Caco-2 (cell line): Measurements from ENCODE around the gene FTCDNL1. TPM values are rescaled to one million over a fixed set of nuclear protein-coding genes. Genes with fewer than 3 reads are reported as not detected.

Experiments used
- BruUV-seq: library from RNA; stranded (reverse); fragments of 400-500 nt; replicated peaks from 2 replicates; lab custom pipeline; 2021; lab: Mats Ljungman, UMichigan
- CTCF ChIA-PET: fragments of 300-600 bp; sonication (Branson Sonifier 250); formaldehyde crosslinking; loops from one replicate; lab custom pipeline; 2022; ENCODE audit warnings: antibody characterized with exemption; lab: Charles Lee
- POLR2A ChIA-PET: fragments of 300-600 bp; sonication (Branson Sonifier 250); formaldehyde crosslinking; loops from one replicate; lab custom pipeline; 2022; ENCODE audit warnings: antibody characterized with exemption; lab: Charles Lee
- DNase-seq, 2 experiments: peaks; one replicate each; pipeline versions ENCODE4 v3.0.0 to v3.0.0-alpha.2; 2020 to 2022
- H3K27me3 ChIP-seq: replicated peaks from 2 replicates; pipeline ENCODE4 v1.6.0; 2011; ENCODE audit warnings: low read length; ENCODE audit not compliant: control insufficient read depth, insufficient read depth
- H3K36me3 ChIP-seq: 2 replicates; pipeline ENCODE4 v1.5.1; 2011; ENCODE audit warnings: low read length; ENCODE audit not compliant: control insufficient read depth, insufficient read depth
- H3K4me1 ChIP-seq: fragments of 250-450 bp; sonication (Bioruptor Pico); 2 replicates; pipeline ENCODE4 v1.5.1; 2020; ENCODE audit warnings: mild to moderate bottlenecking
- H3K4me3 ChIP-seq: 2 replicates; pipeline ENCODE4 v1.5.1; 2011; ENCODE audit warnings: low read depth, mild to moderate bottlenecking, control low read depth, low read length
- H3K9me3 ChIP-seq: fragments of 250-450 bp; sonication (Bioruptor Pico); 2 replicates; pipeline ENCODE4 v1.5.1; 2020; ENCODE audit warnings: mild to moderate bottlenecking, moderate library complexity
- H3K27ac Mint-ChIP-seq: one replicate; pipeline ENCODE4 v1.8.0; 2022; ENCODE audit warnings: mixed read lengths; ENCODE audit not compliant: unreplicated experiment
- H3K27me3 Mint-ChIP-seq: one replicate; pipeline ENCODE4 v1.8.0; 2022; ENCODE audit warnings: mixed read lengths; ENCODE audit not compliant: insufficient read depth, unreplicated experiment
- H3K36me3 Mint-ChIP-seq: one replicate; pipeline ENCODE4 v1.8.0; 2022; ENCODE audit warnings: mild to moderate bottlenecking, mixed read lengths; ENCODE audit not compliant: insufficient read depth, unreplicated experiment
- H3K4me1 Mint-ChIP-seq: one replicate; pipeline ENCODE4 v1.8.0; 2022; ENCODE audit warnings: low read depth, mixed read lengths; ENCODE audit not compliant: unreplicated experiment
- H3K4me3 Mint-ChIP-seq: one replicate; pipeline ENCODE4 v1.8.0; 2022; ENCODE audit warnings: mild to moderate bottlenecking, moderate library complexity, mixed read lengths; ENCODE audit not compliant: unreplicated experiment
- H3K9me3 Mint-ChIP-seq: one replicate; pipeline ENCODE4 v1.8.0; 2022; ENCODE audit warnings: mixed read lengths; ENCODE audit not compliant: unreplicated experiment
- CTCF ChIP-seq, 2 experiments: fragments of 200-600 bp in 1 of 2; IDR thresholded peaks; 1 replicate in 1 of 2; 2 replicates in 1 of 2; pipeline versions ENCODE4 v1.5.1 to v1.8.0; 2011 to 2022; ENCODE audit warnings: antibody characterized with exemption in 1 of 2, control low read depth in 1 of 2, inconsistent platforms in 1 of 2, low read depth in 1 of 2, low read length in 1 of 2, mild to moderate bottlenecking in 1 of 2, moderate library complexity in 1 of 2; ENCODE audit not compliant: insufficient read depth in 1 of 2, severe bottlenecking in 1 of 2, unreplicated experiment in 1 of 2
- intact Hi-C: fragments of 100-400 bp; cut with micrococcal nuclease; formaldehyde crosslinking; loops from one replicate; pipeline ENCODE4 v1.10.0; 2022; ENCODE audit not compliant: unreplicated experiment
- total RNA-seq: library from RNA; stranded (reverse); gene quantifications from 2 replicates; pipeline ENCODE4 v1.2.3, GENCODE V29; 2022

Gene FTCDNL1
- total RNA-seq, 1 experiment from 2014 or later, result 0.68 TPM

GRCh38 chr2:199757233-199757870 is 93.6 kb downstream of the FTCDNL1 start:
- H3K4me1 Mint-ChIP-seq, result no peaks in the 10 kb centered on the region
- intact Hi-C loops, result no loop called here
- ChIA-PET POLR2A (no interaction called here), CTCF (no interaction called here)
- H3K9me3 ChIP-seq, result no peaks in the 10 kb centered on the region
- no TSS peak for BruUV-seq
- no peaks in the 10 kb centered on the region for H3K9me3 Mint-ChIP-seq
- H3K4me1 ChIP-seq, result no peaks in the 10 kb centered on the region
- H3K4me3 Mint-ChIP-seq, result no peak overlapping the region
- H3K27me3 Mint-ChIP-seq, result peaks cover 7% of the 10 kb centered on the region
- no peak overlapping the region for H3K27ac Mint-ChIP-seq
- no peak for DNase-seq
- no peaks in the 10 kb centered on the region for H3K36me3 ChIP-seq
- H3K36me3 Mint-ChIP-seq, result no peaks in the 10 kb centered on the region
- H3K27me3 ChIP-seq, result no peaks in the 10 kb centered on the region
- TF ChIP-seq CTCF (IDR thresholded peaks at IDR 0.05; ENCODE audit: insufficient read depth in 1 of 2, low read depth in 1 of 2, low read length in 1 of 2, severe bottlenecking in 1 of 2, unreplicated experiment in 1 of 2), result no peak
- no peak overlapping the region for H3K4me3 ChIP-seq

DNA sequence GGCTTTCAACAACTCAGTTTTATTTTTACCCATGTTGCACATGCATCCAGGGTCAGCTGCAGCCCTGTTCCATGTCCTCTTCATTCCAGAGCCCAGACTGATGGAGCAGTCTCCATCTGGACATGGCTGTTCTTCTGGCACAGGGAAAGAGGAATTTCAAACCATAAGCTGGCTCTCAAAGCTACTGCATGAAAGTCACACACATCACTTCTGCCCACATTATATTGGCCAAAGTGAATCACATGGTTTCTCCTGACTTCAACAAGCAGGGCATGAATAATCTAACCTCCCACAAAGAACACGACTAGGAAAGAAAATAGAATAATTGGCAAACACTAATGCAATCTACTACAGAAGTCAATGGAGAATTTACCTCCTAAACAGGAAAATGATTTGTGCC is 94.2 kb downstream of the FTCDNL1 start:
- Histone ChIP-seq H3K4me3 (no peak overlapping the region), H3K4me1 (no peaks in the 10 kb centered on the region), H3K27me3 (no peaks in the 10 kb centered on the region), H3K36me3 (no peaks in the 10 kb centered on the region), H3K9me3 (no peaks in the 10 kb centered on the region)
- DNase-seq, result no peak
- ChIA-PET CTCF (no interaction called here), POLR2A (no interaction called here)
- BruUV-seq, result no TSS peak
- H3K4me3 Mint-ChIP-seq, result no peak overlapping the region
- no peaks in the 10 kb centered on the region for H3K4me1 Mint-ChIP-seq
- no peaks in the 10 kb centered on the region for H3K36me3 Mint-ChIP-seq
- no peak for TF ChIP-seq CTCF (IDR thresholded peaks at IDR 0.05; ENCODE audit: insufficient read depth in 1 of 2, low read depth in 1 of 2, low read length in 1 of 2, severe bottlenecking in 1 of 2, unreplicated experiment in 1 of 2)
- no peaks in the 10 kb centered on the region for H3K9me3 Mint-ChIP-seq
- peaks cover 7% of the 10 kb centered on the region for H3K27me3 Mint-ChIP-seq
- H3K27ac Mint-ChIP-seq, result no peak overlapping the region
- intact Hi-C loops, result no loop called here

DNA sequence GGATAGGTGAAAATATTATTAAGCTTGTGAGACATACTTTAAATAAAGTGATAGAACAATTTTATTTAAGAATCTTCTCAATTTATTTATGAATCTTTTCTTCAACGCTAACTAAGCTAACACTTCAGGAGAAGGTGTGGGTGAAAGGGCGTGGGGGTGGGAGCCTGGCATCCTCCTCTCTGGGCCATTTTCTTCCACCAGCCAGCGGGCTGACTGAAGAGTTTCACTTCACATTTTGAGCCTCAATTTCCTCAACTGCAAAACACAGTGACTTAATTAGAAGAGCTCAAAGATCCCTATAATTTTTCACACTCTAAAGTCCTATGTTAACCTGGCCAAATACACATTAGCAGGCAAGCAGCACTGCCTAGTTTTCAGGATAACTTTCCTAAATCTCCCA is 94.8 kb downstream of the FTCDNL1 start:
- no peaks in the 10 kb centered on the region for H3K27me3 ChIP-seq
- no peaks in the 10 kb centered on the region for H3K36me3 Mint-ChIP-seq
- TF ChIP-seq CTCF (IDR thresholded peaks at IDR 0.05; ENCODE audit: insufficient read depth in 1 of 2, low read depth in 1 of 2, low read length in 1 of 2, severe bottlenecking in 1 of 2, unreplicated experiment in 1 of 2), result no peak
- H3K9me3 Mint-ChIP-seq, result no peaks in the 10 kb centered on the region
- no peaks in the 10 kb centered on the region for H3K36me3 ChIP-seq
- POLR2A ChIA-PET, result no interaction called here
- H3K4me1 Mint-ChIP-seq, result no peaks in the 10 kb centered on the region
- no peak for DNase-seq
- H3K27ac Mint-ChIP-seq, result no peak overlapping the region
- no peak overlapping the region for H3K4me3 Mint-ChIP-seq
- H3K4me1 ChIP-seq, result no peaks in the 10 kb centered on the region
- peaks cover 7% of the 10 kb centered on the region for H3K27me3 Mint-ChIP-seq
- CTCF ChIA-PET, result no interaction called here
- BruUV-seq, result no TSS peak
- H3K9me3 ChIP-seq, result no peaks in the 10 kb centered on the region
- intact Hi-C loops, result no loop called here
- H3K4me3 ChIP-seq, result no peak overlapping the region
